H9 (cell line): ENCODE measurements around the gene SLAMF7. TPM values are rescaled to one million over a fixed set of nuclear protein-coding genes. Genes with fewer than 3 reads are reported as not detected.

Experiments
- DNase-seq: peaks from one replicate; pipeline ENCODE4 v3.0.0-alpha.2; 2017
- H2AFZ ChIP-seq: one replicate; pipeline ENCODE4 v1.6.1; 2013; ENCODE audit warnings: mild to moderate bottlenecking, low read length, control low read depth, moderate library complexity
- H2AK5ac ChIP-seq: 2 replicates; pipeline ENCODE4 v1.6.1; 2013; ENCODE audit warnings: low read length, control low read depth, mixed read lengths; ENCODE audit not compliant: insufficient read length
- H2BK120ac ChIP-seq: one replicate; pipeline ENCODE4 v1.6.1; 2013; ENCODE audit warnings: low read depth, mild to moderate bottlenecking, low read length, control low read depth, inconsistent platforms; ENCODE audit not compliant: poor library complexity, severe bottlenecking
- H2BK12ac ChIP-seq: 2 replicates; pipeline ENCODE4 v1.6.1; 2013; ENCODE audit warnings: low read length, control low read depth, mixed read lengths, low read depth; ENCODE audit not compliant: insufficient read length
- H2BK15ac ChIP-seq: 2 replicates; pipeline ENCODE4 v1.6.1; 2013; ENCODE audit warnings: low read depth, low read length, control low read depth
- H2BK20ac ChIP-seq: one replicate; pipeline ENCODE4 v1.6.1; 2013; ENCODE audit warnings: low read depth, mild to moderate bottlenecking, low read length, control low read depth, inconsistent platforms; ENCODE audit not compliant: poor library complexity, severe bottlenecking
- H2BK5ac ChIP-seq: 2 replicates; pipeline ENCODE4 v1.6.1; 2013; ENCODE audit warnings: low read length, control low read depth, mixed read lengths; ENCODE audit not compliant: insufficient read length
- H3K14ac ChIP-seq: 2 replicates; pipeline ENCODE4 v1.6.1; 2013; ENCODE audit warnings: low read length, control low read depth; ENCODE audit not compliant: insufficient read depth
- H3K18ac ChIP-seq: 2 replicates; pipeline ENCODE4 v1.6.1; 2013; ENCODE audit warnings: low read depth, mild to moderate bottlenecking, mixed read lengths, low read length, control low read depth; ENCODE audit not compliant: insufficient read length
- H3K23ac ChIP-seq: 2 replicates; pipeline ENCODE4 v1.6.1; 2013; ENCODE audit warnings: low read length, control low read depth, mixed read lengths, low read depth; ENCODE audit not compliant: insufficient read length
- H3K23me2 ChIP-seq: 2 replicates; pipeline ENCODE4 v1.6.1; 2013; ENCODE audit warnings: low read depth, mild to moderate bottlenecking, mixed read lengths, low read length, control low read depth; ENCODE audit not compliant: insufficient read length, poor library complexity, severe bottlenecking
- H3K27ac ChIP-seq: 2 replicates; pipeline ENCODE4 v1.5.1; 2013; ENCODE audit warnings: low read length, control low read depth, mixed read lengths, low read depth; ENCODE audit not compliant: insufficient read length
- H3K27me3 ChIP-seq: 2 replicates; pipeline ENCODE4 v1.6.1; 2013; ENCODE audit warnings: low read length, control low read depth, inconsistent platforms; ENCODE audit not compliant: insufficient read depth
- H3K4ac ChIP-seq: 2 replicates; pipeline ENCODE4 v1.6.1; 2013; ENCODE audit warnings: low read depth, mild to moderate bottlenecking, control low read depth, inconsistent platforms, low read length, moderate library complexity
- H3K4me1 ChIP-seq: 2 replicates; pipeline ENCODE4 v1.6.1; 2013; ENCODE audit warnings: low read length, control low read depth, inconsistent platforms; ENCODE audit not compliant: insufficient read depth
- H3K4me2 ChIP-seq: 2 replicates; pipeline ENCODE4 v1.6.1; 2013; ENCODE audit warnings: low read length, control low read depth, mixed read lengths; ENCODE audit not compliant: insufficient read length, insufficient read depth
- H3K56ac ChIP-seq: 2 replicates; pipeline ENCODE4 v1.6.1; 2013; ENCODE audit warnings: low read depth, mild to moderate bottlenecking, mixed read lengths, low read length, control low read depth; ENCODE audit not compliant: insufficient read length
- H3K79me1 ChIP-seq: 2 replicates; pipeline ENCODE4 v1.6.1; 2013; ENCODE audit warnings: low read depth, mild to moderate bottlenecking, moderate library complexity, low read length, control low read depth, inconsistent platforms; ENCODE audit not compliant: insufficient read depth, poor library complexity, severe bottlenecking
- H3K79me2 ChIP-seq: 2 replicates; pipeline ENCODE4 v1.6.1; 2013; ENCODE audit warnings: low read length, control low read depth, inconsistent platforms; ENCODE audit not compliant: insufficient read depth
- H3K9ac ChIP-seq: 2 replicates; pipeline ENCODE4 v1.6.1; 2013; ENCODE audit warnings: low read length, control low read depth, mixed read lengths; ENCODE audit not compliant: insufficient read length; ENCODE audit errors: extremely low read depth
- H3K9me3 ChIP-seq: one replicate; pipeline ENCODE4 v1.6.1; 2013; ENCODE audit warnings: low read depth, low read length, inconsistent platforms; ENCODE audit not compliant: control insufficient read depth
- H3T11ph ChIP-seq: one replicate; pipeline ENCODE4 v1.6.1; 2013; ENCODE audit warnings: mild to moderate bottlenecking, low read length, control low read depth, inconsistent platforms
- H4K20me1 ChIP-seq: one replicate; pipeline ENCODE4 v1.6.1; 2013; ENCODE audit not compliant: control insufficient read depth, insufficient read length, insufficient read depth
- H4K5ac ChIP-seq: 2 replicates; pipeline ENCODE4 v1.6.1; 2013; ENCODE audit warnings: low read depth, mild to moderate bottlenecking, mixed read lengths, low read length, control low read depth; ENCODE audit not compliant: insufficient read length
- H4K8ac ChIP-seq: replicated peaks from 2 replicates; pipeline ENCODE4 v1.6.1; 2013; ENCODE audit warnings: low read length, control low read depth, mixed read lengths, low read depth; ENCODE audit not compliant: insufficient read length
- H4K91ac ChIP-seq: 2 replicates; pipeline ENCODE4 v1.6.1; 2013; ENCODE audit warnings: low read depth, mild to moderate bottlenecking, moderate library complexity, mixed read lengths, low read length, control low read depth; ENCODE audit not compliant: insufficient read length
- H3K27ac Mint-ChIP-seq, 3 experiments: 2 replicates in 2 of 3; 3 replicates in 1 of 3; pipeline ENCODE4 v1.8.0; 2020 to 2021; ENCODE audit warnings: mixed read lengths in 3 of 3, mild to moderate bottlenecking in 1 of 3, moderate library complexity in 1 of 3
- H3K27me3 Mint-ChIP-seq: 2 replicates; pipeline ENCODE4 v1.8.0; 2021; ENCODE audit warnings: low read depth, mild to moderate bottlenecking, moderate library complexity, mixed read lengths
- H3K36me3 Mint-ChIP-seq, 3 experiments: 2 replicates in 2 of 3; 3 replicates in 1 of 3; pipeline ENCODE4 v1.8.0; 2020 to 2021; ENCODE audit warnings: low read depth in 3 of 3, mixed read lengths in 3 of 3; ENCODE audit not compliant: insufficient read depth in 1 of 3
- H3K4me1 Mint-ChIP-seq, 2 experiments: 2 replicates each; pipeline ENCODE4 v1.8.0; 2020; ENCODE audit warnings: mixed read lengths in 2 of 2
- H3K4me3 Mint-ChIP-seq, 2 experiments: 2 replicates in 1 of 2; 3 replicates in 1 of 2; pipeline ENCODE4 v1.8.0; 2020 to 2021; ENCODE audit warnings: mild to moderate bottlenecking in 2 of 2, mixed read lengths in 2 of 2, moderate library complexity in 1 of 2
- H3K9me3 Mint-ChIP-seq, 2 experiments: 2 replicates in 1 of 2; 3 replicates in 1 of 2; pipeline ENCODE4 v1.8.0; 2020; ENCODE audit warnings: mild to moderate bottlenecking in 2 of 2, mixed read lengths in 2 of 2, moderate library complexity in 1 of 2
- WGBS: extraction: QIAGEN DNeasy Blood & Tissue Kit; methylation state at CpG from one replicate; pipeline ENCODE4 v1.1.7; 2013; ENCODE audit warnings: missing lambda C conversion rate, low lambda C conversion rate, mixed read lengths; ENCODE audit not compliant: insufficient read length; ENCODE audit errors: extremely low coverage; 5-methylcytosine and 5-hydroxymethylcytosine counted together
- total RNA-seq: library from RNA; stranded (reverse); gene quantifications from 2 replicates; pipeline ENCODE4 v1.2.1, GENCODE V29; 2021
- TF ChIP-seq, protein P1 (sequence below): fragments of 200-600 bp; sonication (generic); conservative IDR thresholded peaks from 3 replicates; pipeline ENCODE4 v1.8.0; 2021; ENCODE audit warnings: antibody characterized with exemption, mild to moderate bottlenecking

Gene SLAMF7
- total RNA-seq, 1 experiment from 2014 or later: not detected

GRCh38 chr1:160748878-160749269 is 9.8 kb downstream of the SLAMF7 start:
- no peak overlapping the region for H2BK20ac ChIP-seq
- H4K5ac ChIP-seq: no peak overlapping the region
- no peak overlapping the region for H3K27ac Mint-ChIP-seq
- H3K9ac ChIP-seq: no peak overlapping the region
- H2AK5ac ChIP-seq: no peak overlapping the region
- H2BK12ac ChIP-seq: no peak overlapping the region
- no peak overlapping the region for H3K56ac ChIP-seq
- H3K9me3 Mint-ChIP-seq: no peaks in the 10 kb centered on the region
- no peak overlapping the region for H3K4ac ChIP-seq
- TF ChIP-seq, protein P1, sequence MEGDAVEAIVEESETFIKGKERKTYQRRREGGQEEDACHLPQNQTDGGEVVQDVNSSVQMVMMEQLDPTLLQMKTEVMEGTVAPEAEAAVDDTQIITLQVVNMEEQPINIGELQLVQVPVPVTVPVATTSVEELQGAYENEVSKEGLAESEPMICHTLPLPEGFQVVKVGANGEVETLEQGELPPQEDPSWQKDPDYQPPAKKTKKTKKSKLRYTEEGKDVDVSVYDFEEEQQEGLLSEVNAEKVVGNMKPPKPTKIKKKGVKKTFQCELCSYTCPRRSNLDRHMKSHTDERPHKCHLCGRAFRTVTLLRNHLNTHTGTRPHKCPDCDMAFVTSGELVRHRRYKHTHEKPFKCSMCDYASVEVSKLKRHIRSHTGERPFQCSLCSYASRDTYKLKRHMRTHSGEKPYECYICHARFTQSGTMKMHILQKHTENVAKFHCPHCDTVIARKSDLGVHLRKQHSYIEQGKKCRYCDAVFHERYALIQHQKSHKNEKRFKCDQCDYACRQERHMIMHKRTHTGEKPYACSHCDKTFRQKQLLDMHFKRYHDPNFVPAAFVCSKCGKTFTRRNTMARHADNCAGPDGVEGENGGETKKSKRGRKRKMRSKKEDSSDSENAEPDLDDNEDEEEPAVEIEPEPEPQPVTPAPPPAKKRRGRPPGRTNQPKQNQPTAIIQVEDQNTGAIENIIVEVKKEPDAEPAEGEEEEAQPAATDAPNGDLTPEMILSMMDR: no peak
- H3K4me1 ChIP-seq: peaks cover 7% of the 10 kb centered on the region; the same call in 1 of the 2 replicates
- no peaks in the 10 kb centered on the region for H3K79me2 ChIP-seq
- H2BK120ac ChIP-seq: no peak overlapping the region
- DNase-seq: no peak
- H3K27me3 Mint-ChIP-seq: no peaks in the 10 kb centered on the region
- H2BK5ac ChIP-seq: no peak overlapping the region
- no peak overlapping the region for H2AFZ ChIP-seq
- no peak overlapping the region for H3K23ac ChIP-seq
- H4K20me1 ChIP-seq: no peaks in the 10 kb centered on the region
- no peak overlapping the region for H3K18ac ChIP-seq
- no peaks in the 10 kb centered on the region for H3K9me3 ChIP-seq
- H3K27me3 ChIP-seq: no peaks in the 10 kb centered on the region
- H3K4me2 ChIP-seq: no peak overlapping the region
- no peak overlapping the region for H4K91ac ChIP-seq
- H3K14ac ChIP-seq: no peak overlapping the region
- no peak overlapping the region for H3K27ac ChIP-seq
- no peak overlapping the region for H3T11ph ChIP-seq
- H2BK15ac ChIP-seq: no peak overlapping the region
- H3K36me3 Mint-ChIP-seq: no peaks in the 10 kb centered on the region
- H3K4me1 Mint-ChIP-seq: peaks cover 20 to 26% of the 10 kb centered on the region in 2 experiments
- H3K4me3 Mint-ChIP-seq: no peak overlapping the region
- H3K23me2 ChIP-seq: no peaks in the 10 kb centered on the region
- WGBS: no CpG with 5 or more reads among the region's 1 CpG
- no peak overlapping the region for H4K8ac ChIP-seq
- H3K79me1 ChIP-seq: no peaks in the 10 kb centered on the region
